PC-3 (cell line): ENCODE data around the gene STARD3.

ENCODE experiments used
- EZH2 ChIP-seq: fragments of 300-600 bp; sonication (generic); IDR thresholded peaks from one replicate; pipeline ENCODE4 v1.6.1; 2017; ENCODE audit warnings: antibody characterized with exemption, mild to moderate bottlenecking, low read length; ENCODE audit not compliant: unreplicated experiment
- EZH2phosphoT487 ChIP-seq: fragments of 300-600 bp; sonication (generic); IDR thresholded peaks from 2 replicates; pipeline ENCODE4 v1.6.1; 2018; ENCODE audit warnings: mild to moderate bottlenecking, antibody characterized with exemption, low read length, borderline replicate concordance
- TF ChIP-seq, protein P1 (sequence below): fragments of 300-600 bp; sonication (generic); conservative IDR thresholded peaks from 2 replicates; pipeline ENCODE4 v1.5.1; 2017; ENCODE audit warnings: antibody characterized with exemption, low read depth, mild to moderate bottlenecking, low read length

DNA sequence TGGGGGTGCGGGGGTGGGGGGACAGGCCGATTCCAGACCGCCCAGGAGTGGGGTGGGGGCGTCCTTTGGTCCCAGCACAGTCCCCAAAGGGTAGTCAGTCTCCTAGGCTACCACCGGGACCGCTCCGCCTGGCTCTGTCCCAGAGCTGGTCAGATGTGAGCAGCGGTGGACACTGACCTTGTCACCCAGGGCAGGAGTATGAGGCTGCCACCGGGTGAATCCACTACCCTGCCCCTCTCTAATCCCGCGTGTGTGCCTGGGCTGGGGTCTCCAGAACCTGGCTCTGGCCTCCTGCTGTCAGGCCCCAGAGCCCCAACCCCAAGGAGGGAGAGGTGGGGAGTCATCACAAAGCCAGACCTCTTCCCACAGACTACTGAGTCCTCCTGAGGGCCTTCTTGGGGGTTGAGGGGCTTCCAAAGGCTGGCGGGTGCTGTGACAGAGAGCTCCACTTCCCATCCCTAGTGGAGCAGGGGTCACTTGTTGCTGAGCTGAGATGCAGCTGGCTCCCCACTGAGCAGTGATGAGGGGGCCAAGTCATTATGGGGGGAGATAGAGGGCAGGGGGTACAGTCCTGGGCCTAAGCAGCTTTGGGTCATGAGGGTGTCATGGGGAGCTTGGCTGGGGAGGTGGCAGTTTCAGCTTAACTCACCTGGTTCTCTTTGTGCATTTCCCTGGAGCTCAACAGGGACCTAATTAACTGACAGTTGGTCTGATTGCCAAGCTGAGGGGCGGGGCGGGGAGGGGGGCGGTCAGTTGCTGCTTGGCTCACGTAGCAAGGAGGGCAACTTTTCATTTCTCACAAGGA, 9.0 kb upstream of the STARD3 start:
- TF ChIP-seq, protein P1, sequence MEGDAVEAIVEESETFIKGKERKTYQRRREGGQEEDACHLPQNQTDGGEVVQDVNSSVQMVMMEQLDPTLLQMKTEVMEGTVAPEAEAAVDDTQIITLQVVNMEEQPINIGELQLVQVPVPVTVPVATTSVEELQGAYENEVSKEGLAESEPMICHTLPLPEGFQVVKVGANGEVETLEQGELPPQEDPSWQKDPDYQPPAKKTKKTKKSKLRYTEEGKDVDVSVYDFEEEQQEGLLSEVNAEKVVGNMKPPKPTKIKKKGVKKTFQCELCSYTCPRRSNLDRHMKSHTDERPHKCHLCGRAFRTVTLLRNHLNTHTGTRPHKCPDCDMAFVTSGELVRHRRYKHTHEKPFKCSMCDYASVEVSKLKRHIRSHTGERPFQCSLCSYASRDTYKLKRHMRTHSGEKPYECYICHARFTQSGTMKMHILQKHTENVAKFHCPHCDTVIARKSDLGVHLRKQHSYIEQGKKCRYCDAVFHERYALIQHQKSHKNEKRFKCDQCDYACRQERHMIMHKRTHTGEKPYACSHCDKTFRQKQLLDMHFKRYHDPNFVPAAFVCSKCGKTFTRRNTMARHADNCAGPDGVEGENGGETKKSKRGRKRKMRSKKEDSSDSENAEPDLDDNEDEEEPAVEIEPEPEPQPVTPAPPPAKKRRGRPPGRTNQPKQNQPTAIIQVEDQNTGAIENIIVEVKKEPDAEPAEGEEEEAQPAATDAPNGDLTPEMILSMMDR: no peak
- TF ChIP-seq EZH2phosphoT487 (no peak), EZH2 (no peak)
